ENCODE measurements around the gene CCDC12.

CCDC12 gene

GRCh38 chr3:46935168-46935858, 41.2 kb downstream of the CCDC12 start:
- DNase-seq: no peak

- no peak for DNase-seq
Observed at GRCh38 chr3:46934498-46935167, 41.9 kb downstream of the CCDC12 start.

- DNase-seq: no peak
Observed at GRCh38 chr3:46934072-46934471, 42.5 kb downstream of the CCDC12 start.

- DNase-seq: no peak
Observed at GRCh38 chr3:46933261-46933660, 43.3 kb downstream of the CCDC12 start.

- DNase-seq: no peak
Observed at GRCh38 chr3:46932455-46933225, 43.9 kb downstream of the CCDC12 start.

- peak; percentile 31 for DNase-seq
Observed at GRCh38 chr3:46931631-46932331, 44.8 kb downstream of the CCDC12 start.

- no peak for DNase-seq
Observed at GRCh38 chr3:46930945-46931403, 45.6 kb downstream of the CCDC12 start.

- DNase-seq: no peak
Observed at GRCh38 chr3:46930166-46930944, 46.2 kb downstream of the CCDC12 start.

- DNase-seq: no peak
Observed at GRCh38 chr3:46929324-46929723, 47.2 kb downstream of the CCDC12 start.

- no peak for DNase-seq
Observed at GRCh38 chr3:46928282-46928681, 48.3 kb downstream of the CCDC12 start.

- DNase-seq: no peak
Observed at GRCh38 chr3:46927718-46928073, 48.8 kb downstream of the CCDC12 start.

GRCh38 chr3:46926871-46927717, 49.5 kb downstream of the CCDC12 start:
- no peak for DNase-seq

GRCh38 chr3:46926447-46926846, 50.1 kb downstream of the CCDC12 start:
- DNase-seq: no peak

GRCh38 chr3:46926039-46926438, 50.5 kb downstream of the CCDC12 start:
- DNase-seq: peak; percentile 25

GRCh38 chr3:46925585-46925934, 51.0 kb downstream of the CCDC12 start:
- no peak for DNase-seq

GRCh38 chr3:46924921-46925584, 51.5 kb downstream of the CCDC12 start:
- DNase-seq: no peak

- DNase-seq: no peak
Observed at GRCh38 chr3:46923559-46924350, 52.8 kb downstream of the CCDC12 start.

- no peak for DNase-seq
Observed at GRCh38 chr3:46922871-46923558, 53.5 kb downstream of the CCDC12 start.

- DNase-seq: no peak
Observed at GRCh38 chr3:46922426-46922825, 54.1 kb downstream of the CCDC12 start.

Measured in NCI-H510A (cell line).